Nephron (organoid): Measurements from ENCODE around the gene SLC9A9.

Source experiments
- H3K27ac Mint-ChIP-seq, 3 experiments: 2 replicates each; pipeline ENCODE4 v1.8.0; 2020; ENCODE audit warnings: mixed read lengths in 3 of 3, mild to moderate bottlenecking in 2 of 3, moderate library complexity in 1 of 3
- H3K27me3 Mint-ChIP-seq: 2 replicates; pipeline ENCODE4 v1.8.0; 2021; ENCODE audit warnings: low read depth, mild to moderate bottlenecking, moderate library complexity, mixed read lengths
- H3K36me3 Mint-ChIP-seq: 2 replicates; pipeline ENCODE4 v1.8.0; 2020; ENCODE audit warnings: low read depth, mixed read lengths
- H3K4me1 Mint-ChIP-seq: 2 replicates; pipeline ENCODE4 v1.8.0; 2020; ENCODE audit warnings: mixed read lengths
- H3K4me3 Mint-ChIP-seq, 3 experiments: 2 replicates each; pipeline ENCODE4 v1.8.0; 2020; ENCODE audit warnings: mild to moderate bottlenecking in 3 of 3, mixed read lengths in 3 of 3, moderate library complexity in 2 of 3
- H3K9me3 Mint-ChIP-seq: 2 replicates; pipeline ENCODE4 v1.8.0; 2020; ENCODE audit warnings: mixed read lengths
- CTCF ChIP-seq, 3 experiments: fragments of 200-600 bp; sonication (generic); IDR thresholded peaks; one replicate each; pipeline ENCODE4 v1.5.0; 2021; ENCODE audit warnings: antibody characterized with exemption in 3 of 3; ENCODE audit not compliant: unreplicated experiment in 3 of 3

SLC9A9 gene

DNA sequence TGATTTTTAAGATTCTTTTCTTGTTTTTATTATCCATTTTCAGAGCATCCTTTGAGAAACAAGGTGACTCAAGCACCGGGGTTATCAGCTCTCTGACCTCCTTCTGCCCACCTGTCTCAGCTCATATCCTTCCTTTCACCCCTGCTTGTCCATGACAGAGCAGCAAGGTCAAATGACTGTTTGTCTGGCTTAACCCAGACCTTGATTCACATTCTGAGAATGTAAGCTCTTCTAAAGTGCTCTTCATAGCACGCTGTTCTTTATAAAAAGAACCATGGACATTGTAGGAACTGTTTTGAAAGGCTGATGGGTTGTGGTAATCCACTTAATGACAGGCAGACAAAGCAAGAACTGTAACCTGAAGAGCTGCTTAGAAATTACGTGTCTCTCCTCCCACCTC, 606.2 kb downstream of the SLC9A9 start:
- TF ChIP-seq CTCF (IDR thresholded peaks at IDR 0.05; ENCODE audit: unreplicated experiment in 3 of 3), result no peak
- Mint-ChIP-seq H3K4me3 (no peak overlapping the region), H3K27ac (peak overlapping the region in 2 of 3 experiments; percentile 16 to 85), H3K9me3 (peaks cover 4% of the 10 kb centered on the region), H3K27me3 (peaks cover 4% of the 10 kb centered on the region), H3K4me1 (peaks cover 42% of the 10 kb centered on the region), H3K36me3 (no peaks in the 10 kb centered on the region)

DNA sequence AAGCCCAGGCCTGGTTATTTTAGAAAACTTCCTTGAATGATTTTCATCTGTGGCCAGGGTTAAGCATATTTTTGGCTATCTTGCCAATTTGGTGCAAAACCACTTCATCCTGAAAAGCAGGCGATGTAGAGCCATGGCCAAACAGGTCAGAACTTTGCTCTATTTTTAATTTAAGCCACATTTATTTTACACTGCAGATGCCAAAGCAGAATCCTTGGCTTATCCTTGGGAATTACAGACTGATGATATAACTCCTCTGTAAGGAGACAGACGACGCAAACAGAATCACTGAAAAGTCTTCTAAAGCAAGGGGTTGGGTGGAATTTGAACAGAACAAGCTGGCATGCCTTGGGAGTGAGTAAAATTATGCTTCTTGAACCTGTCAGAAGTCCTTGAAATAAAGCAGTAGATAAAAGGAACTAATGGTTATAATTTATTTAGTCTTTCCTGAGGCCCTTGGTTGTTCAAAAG, 606.8 kb downstream of the SLC9A9 start:
- H3K36me3 Mint-ChIP-seq, result no peaks in the 10 kb centered on the region
- H3K27ac Mint-ChIP-seq, result peak overlapping the region; percentile 41 to 85 (median 63)
- peaks cover 4% of the 10 kb centered on the region for H3K9me3 Mint-ChIP-seq
- H3K27me3 Mint-ChIP-seq, result peaks cover 4% of the 10 kb centered on the region
- H3K4me1 Mint-ChIP-seq, result peaks cover 47% of the 10 kb centered on the region
- H3K4me3 Mint-ChIP-seq, result no peak overlapping the region
- no peak for TF ChIP-seq CTCF (IDR thresholded peaks at IDR 0.05; ENCODE audit: unreplicated experiment in 3 of 3)

- Mint-ChIP-seq H3K9me3 (peaks cover 4% of the 10 kb centered on the region), H3K4me3 (no peak overlapping the region), H3K4me1 (peaks cover 53% of the 10 kb centered on the region), H3K36me3 (no peaks in the 10 kb centered on the region), H3K27ac (peak overlapping the region; percentile 41 to 85 (median 63)), H3K27me3 (peaks cover 4% of the 10 kb centered on the region)
- no peak for TF ChIP-seq CTCF (IDR thresholded peaks at IDR 0.05; ENCODE audit: unreplicated experiment in 3 of 3)
Measured at GRCh38 chr3:143240886-143241285, 607.4 kb downstream of the SLC9A9 start.

- peak overlapping the region in 2 of 3 experiments; percentile 63 to 64 for H3K27ac Mint-ChIP-seq
- no peak overlapping the region for H3K4me3 Mint-ChIP-seq
- H3K4me1 Mint-ChIP-seq, result peaks cover 44% of the 10 kb centered on the region
- TF ChIP-seq CTCF (IDR thresholded peaks at IDR 0.05; ENCODE audit: unreplicated experiment in 3 of 3), result no peak
- no peaks in the 10 kb centered on the region for H3K36me3 Mint-ChIP-seq
- H3K27me3 Mint-ChIP-seq, result peaks cover 4% of the 10 kb centered on the region
- H3K9me3 Mint-ChIP-seq, result peaks cover 4% of the 10 kb centered on the region
Measured at GRCh38 chr3:143239031-143239430, 609.2 kb downstream of the SLC9A9 start.

GRCh38 chr3:143237077-143237627, 611.1 kb downstream of the SLC9A9 start:
- peak overlapping the region; percentile 80 to 93 (median 86) for H3K27ac Mint-ChIP-seq
- peaks cover 4% of the 10 kb centered on the region for H3K27me3 Mint-ChIP-seq
- peaks cover 37% of the 10 kb centered on the region for H3K4me1 Mint-ChIP-seq
- H3K9me3 Mint-ChIP-seq, result peaks cover 7% of the 10 kb centered on the region
- no peak overlapping the region for H3K4me3 Mint-ChIP-seq
- H3K36me3 Mint-ChIP-seq, result no peaks in the 10 kb centered on the region
- no peak for TF ChIP-seq CTCF (IDR thresholded peaks at IDR 0.05; ENCODE audit: unreplicated experiment in 3 of 3)
